HG02678 (cell line): Measurements from ENCODE around the gene RBM33.
"Not testable (repeated sequence)": the region's sequence is repeated elsewhere in the genome, so short reads cannot be mapped to it uniquely, and the experiment has no call there.

Source experiments
- ATAC-seq: cut with Tn5 transposase; IDR thresholded peaks from one replicate; pipeline ENCODE4 v1.9.1; 2021; ENCODE audit warnings: mild to moderate bottlenecking, moderate library complexity; ENCODE audit not compliant: unreplicated experiment

Gene RBM33

DNA sequence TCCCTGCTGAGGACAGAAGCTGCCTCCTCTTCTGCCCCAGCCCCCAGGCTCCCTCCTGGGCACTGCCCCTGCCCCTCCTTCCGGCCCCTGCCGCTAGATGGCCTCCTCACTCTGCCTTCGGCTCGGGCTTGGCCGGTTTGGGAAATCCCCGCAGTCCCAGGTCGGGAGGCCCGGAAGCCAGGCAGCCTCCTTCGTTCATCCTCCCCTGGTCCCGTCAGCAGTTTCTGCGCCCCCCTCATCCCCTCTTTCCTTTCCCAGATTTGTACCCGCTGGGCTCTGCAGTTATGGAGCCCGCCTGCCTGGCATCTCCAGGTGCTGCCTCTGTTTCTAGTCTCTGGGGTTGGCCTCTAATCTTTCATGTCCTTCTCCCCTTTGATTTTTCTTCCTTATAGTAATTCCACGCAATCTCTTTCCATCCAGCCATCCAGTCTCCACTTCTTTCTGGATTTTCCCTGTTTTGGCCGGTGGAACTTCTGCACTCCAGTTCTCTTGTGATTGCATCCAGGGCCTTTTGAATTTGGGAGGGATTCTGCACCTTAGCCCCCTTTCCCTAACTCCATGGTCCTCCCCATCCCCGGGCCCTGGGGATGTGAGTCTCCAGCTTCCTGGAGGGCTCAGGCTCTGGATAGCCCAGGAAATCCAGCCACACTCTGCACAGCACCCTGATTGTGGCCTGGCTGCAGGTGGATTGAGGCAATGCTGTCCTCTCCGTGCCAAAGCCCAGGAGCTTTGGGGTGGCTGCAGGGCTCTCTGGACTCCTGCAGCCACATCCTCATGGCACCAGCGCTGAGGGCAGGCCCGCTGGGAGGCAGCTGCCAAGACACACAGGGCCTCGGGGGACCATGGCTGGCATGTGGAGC is 171.1 kb downstream of the RBM33 start:
- ATAC-seq: peak; percentile 86

GRCh38 chr7:155816192-155816508 is 171.7 kb downstream of the RBM33 start:
- ATAC-seq: no peak

- no peak for ATAC-seq
These were observed 172.5 kb downstream of the RBM33 start for GRCh38 chr7:155816996-155817395.

DNA sequence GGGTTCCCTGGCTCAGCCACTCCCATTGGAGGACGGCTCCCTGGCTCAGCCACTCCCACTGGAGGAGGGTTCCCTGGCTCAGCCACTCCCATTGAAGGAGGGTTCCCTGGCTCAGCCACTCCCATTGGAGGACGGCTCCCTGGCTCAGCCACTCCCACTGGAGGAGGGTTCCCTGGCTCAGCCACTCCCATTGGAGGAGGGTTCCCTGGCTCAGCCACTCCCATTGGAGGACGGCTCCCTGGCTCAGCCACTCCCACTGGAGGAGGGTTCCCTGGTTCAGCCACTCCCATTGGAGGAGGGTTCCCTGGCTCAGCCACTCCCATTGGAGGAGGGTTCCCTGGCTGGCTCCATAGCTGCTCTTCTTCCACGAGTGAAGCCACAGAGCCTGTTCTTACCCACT is 173.1 kb downstream of the RBM33 start:
- ATAC-seq: not testable (repeated sequence)

DNA sequence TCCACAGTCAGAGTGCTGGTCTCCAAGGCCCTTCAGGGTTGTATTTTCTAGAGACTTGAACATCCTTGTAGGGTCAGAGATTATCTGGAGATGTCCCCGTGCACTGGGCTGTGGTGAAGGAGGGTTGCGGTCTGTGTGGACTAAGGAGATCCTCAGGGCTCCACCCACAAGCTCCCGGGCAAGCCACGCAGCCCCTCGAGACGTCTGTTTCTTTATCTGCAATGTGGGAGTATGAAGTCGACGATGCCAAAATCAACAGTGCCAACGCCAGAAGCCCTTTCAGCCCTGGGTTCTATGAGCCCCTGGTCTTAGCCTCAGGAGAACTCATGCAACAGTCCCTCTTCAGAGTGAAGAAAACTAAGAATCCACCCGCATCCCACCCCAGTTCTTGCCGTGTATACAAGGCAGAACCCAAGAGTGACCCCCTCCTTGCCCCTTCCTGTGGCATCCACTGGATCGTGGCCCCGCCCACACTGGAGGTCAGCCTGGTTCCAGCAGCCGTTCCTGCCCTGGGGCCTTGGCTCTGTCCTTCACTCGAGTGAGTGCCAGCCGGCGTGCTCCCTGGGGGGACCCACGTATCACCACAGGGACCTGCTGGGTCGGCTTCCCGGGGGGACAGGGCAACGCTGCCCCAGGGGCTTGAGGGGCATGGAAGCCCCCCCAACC is 173.8 kb downstream of the RBM33 start:
- ATAC-seq: no peak

GRCh38 chr7:155818820-155819168 is 174.3 kb downstream of the RBM33 start:
- no peak for ATAC-seq

GRCh38 chr7:155819186-155819585 is 174.7 kb downstream of the RBM33 start:
- no peak for ATAC-seq

GRCh38 chr7:155820246-155820645 is 175.8 kb downstream of the RBM33 start:
- ATAC-seq: no peak

DNA sequence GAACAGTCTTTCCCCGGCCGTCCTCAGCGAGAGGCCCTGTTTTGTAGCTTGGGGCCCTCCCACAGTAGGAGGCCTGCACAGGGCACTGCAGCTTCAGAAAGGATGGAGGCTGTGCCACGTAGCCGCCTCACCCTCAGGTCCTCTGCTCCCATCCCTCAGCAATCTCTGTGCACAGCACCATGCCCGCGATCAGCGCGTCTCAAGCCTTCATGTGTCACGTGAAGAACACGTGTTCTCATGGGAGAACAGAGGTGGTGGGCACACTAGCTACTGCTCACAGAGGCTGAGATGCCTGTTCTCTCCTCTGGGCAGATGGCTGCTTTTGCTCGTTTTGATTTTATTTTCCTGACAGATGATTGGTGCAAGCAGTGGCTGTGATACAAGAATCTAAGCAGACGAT is 176.3 kb downstream of the RBM33 start:
- no peak for ATAC-seq

- ATAC-seq: no peak
These were observed 177.4 kb downstream of the RBM33 start for GRCh38 chr7:155821851-155822250.

DNA sequence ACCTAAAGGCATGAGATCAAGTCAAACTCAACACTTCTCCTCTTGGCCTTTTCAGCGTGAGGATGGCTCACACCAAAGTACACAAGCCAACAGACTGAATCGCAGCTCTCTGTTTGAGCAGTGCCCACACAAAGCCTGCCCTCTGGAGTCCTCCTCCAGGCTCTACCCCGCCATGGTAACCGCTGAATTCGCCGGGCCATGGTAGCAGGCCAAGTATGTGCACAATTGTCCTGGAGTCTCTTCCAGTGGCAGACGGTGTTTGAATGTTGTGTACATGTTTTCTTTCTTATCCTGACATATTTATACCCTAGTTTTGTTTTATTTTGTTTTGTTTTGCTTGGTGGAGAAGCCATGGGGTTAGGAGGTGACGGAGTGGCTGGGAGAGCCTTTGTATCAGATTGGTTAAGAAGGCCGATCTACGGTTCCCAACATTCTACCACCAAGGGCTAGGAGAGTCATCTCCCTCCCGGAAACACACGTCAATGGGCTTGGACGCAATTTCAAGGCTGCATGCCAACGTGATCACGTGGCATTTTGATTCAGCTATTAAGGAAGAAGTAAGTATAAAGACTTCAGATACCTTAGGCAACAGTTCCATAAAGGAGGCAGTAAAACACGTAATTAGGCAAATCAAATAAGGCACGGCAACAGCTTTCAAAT is 179.9 kb downstream of the RBM33 start:
- ATAC-seq: no peak

DNA sequence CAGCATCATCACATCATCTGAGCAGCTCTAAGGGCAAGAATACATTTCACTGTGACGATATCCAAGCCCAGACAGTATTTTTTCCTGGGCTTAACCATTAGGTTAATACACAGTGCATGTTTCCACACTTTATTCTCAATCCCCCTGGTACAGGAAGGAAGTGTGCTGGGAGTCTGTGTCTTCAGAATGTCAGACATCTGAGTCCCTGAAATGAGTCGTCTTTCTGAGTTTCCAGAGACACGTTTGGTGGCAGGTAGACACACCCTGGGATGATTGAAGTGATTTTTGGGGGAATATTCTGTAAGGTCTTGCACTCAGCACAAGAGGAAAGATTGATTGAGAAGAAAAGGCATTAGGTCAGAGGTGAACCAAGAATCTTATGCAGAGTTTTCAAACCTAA is 180.9 kb downstream of the RBM33 start:
- no peak for ATAC-seq

- no peak for ATAC-seq
These were observed 185.5 kb downstream of the RBM33 start for GRCh38 chr7:155829796-155830470.
